H1 (cell line): ENCODE measurements around the gene WFDC10A.

ENCODE experiments used
- BACH1 ChIP-seq: IDR thresholded peaks from 2 replicates; pipeline ENCODE4 v1.6.1; 2012; ENCODE audit warnings: low read length, improper control_type of control experiment
- CTCF ChIP-seq, 3 experiments: IDR thresholded peaks; 1 replicate in 2 of 3; 2 replicates in 1 of 3; pipeline versions ENCODE4 v1.5.1 to v1.6.1; 2011; ENCODE audit warnings: low read length in 3 of 3, mild to moderate bottlenecking in 3 of 3, inconsistent platforms in 2 of 3, low read depth in 1 of 3, moderate library complexity in 1 of 3; ENCODE audit not compliant: insufficient read depth in 1 of 3; ENCODE audit errors: control extremely low read depth in 1 of 3
- EP300 ChIP-seq, 2 experiments: IDR thresholded peaks; 1 replicate in 1 of 2; 2 replicates in 1 of 2; pipeline ENCODE4 v1.6.1; 2011 to 2012; ENCODE audit warnings: low read depth in 2 of 2, low read length in 2 of 2, mild to moderate bottlenecking in 2 of 2, borderline replicate concordance in 1 of 2, inconsistent platforms in 1 of 2, moderate library complexity in 1 of 2
- EZH2 ChIP-seq: fragments of 200-600 bp; sonication (generic); IDR thresholded peaks from 2 replicates; pipeline ENCODE4 v1.7.1; 2012; ENCODE audit warnings: low read depth, mild to moderate bottlenecking, moderate library complexity, low read length, inconsistent platforms; ENCODE audit not compliant: severe bottlenecking
- JUND ChIP-seq: IDR thresholded peaks from 2 replicates; pipeline ENCODE4 v1.6.1; 2011; ENCODE audit warnings: mild to moderate bottlenecking, improper control_type of control experiment, low read length
- POLR2A ChIP-seq, 2 experiments: IDR thresholded peaks; 1 replicate in 1 of 2; 2 replicates in 1 of 2; pipeline ENCODE4 v1.6.1; 2011; ENCODE audit warnings: low read depth in 2 of 2, low read length in 2 of 2, mild to moderate bottlenecking in 2 of 2; ENCODE audit errors: control extremely low read depth in 1 of 2
- RAD21 ChIP-seq, 2 experiments: IDR thresholded peaks in 1 of 2; conservative IDR thresholded peaks in 1 of 2; 2 replicates each; pipeline ENCODE4 v1.6.1; 2011; ENCODE audit warnings: low read depth in 2 of 2, low read length in 2 of 2, improper control_type of control experiment in 1 of 2, inconsistent platforms in 1 of 2, mild to moderate bottlenecking in 1 of 2, moderate library complexity in 1 of 2
- SIRT6 ChIP-seq: IDR thresholded peaks from one replicate; pipeline ENCODE4 v1.7.1; 2012; ENCODE audit warnings: low read length, inconsistent platforms
- TAF1 ChIP-seq: IDR thresholded peaks from 2 replicates; pipeline ENCODE4 v1.6.1; 2011; ENCODE audit warnings: mild to moderate bottlenecking, low read depth, low read length
- USF2 ChIP-seq: IDR thresholded peaks from 2 replicates; pipeline ENCODE4 v1.6.1; 2011; ENCODE audit warnings: low read length, improper control_type of control experiment
- ZNF274 ChIP-seq: IDR thresholded peaks from 2 replicates; pipeline ENCODE4 v1.7.0; 2012; ENCODE audit warnings: low read length, borderline replicate concordance; ENCODE audit errors: extremely low read depth

- TF ChIP-seq TAF1 (no peak), CTCF (IDR thresholded peaks at IDR 0.05; ENCODE audit: control extremely low read depth in 1 of 3, insufficient read depth in 1 of 3, low read depth in 1 of 3, low read length in 3 of 3) (no peak), JUND (no peak), BACH1 (no peak), EP300 (IDR thresholded peaks at IDR 0.05; ENCODE audit: borderline replicate concordance in 1 of 2, low read depth in 2 of 2, low read length in 2 of 2) (no peak), ZNF274 (no peak), POLR2A (IDR thresholded peaks at IDR 0.05; ENCODE audit: control extremely low read depth in 1 of 2, low read depth in 2 of 2, low read length in 2 of 2) (no peak), SIRT6 (no peak), RAD21 (IDR thresholded peaks at IDR 0.05 in 1 of 2, conservative IDR thresholded peaks at IDR 0.05 in 1 of 2; ENCODE audit: low read depth in 2 of 2, low read length in 2 of 2) (no peak), USF2 (no peak), EZH2 (no peak)
Measured at GRCh38 chr20:45617591-45617990, 11.9 kb upstream of the WFDC10A start.
